Uterus (tissue), 4 donors: ENCODE data around the gene PLCD4. TPM values are rescaled to one million over a fixed set of nuclear protein-coding genes. Genes with fewer than 3 reads are reported as not detected.

Experiments used
- DNase-seq, 2 donors: peaks; one replicate each; pipeline ENCODE4 v3.0.0-alpha.2; 2019 to 2020
- H3K27ac ChIP-seq, 2 donors: fragments of 200-600 bp; sonication (generic); 1 replicate in 1 of 2; 2 replicates in 1 of 2; pipeline ENCODE4 v1.5.1; 2016 to 2018
- H3K27me3 ChIP-seq, 2 donors: fragments of 200-600 bp; sonication (generic); one replicate each; pipeline ENCODE4 v1.5.1; 2018 to 2019; ENCODE audit warnings: control low read depth in 1 of 2
- H3K36me3 ChIP-seq, 2 donors: fragments of 200-600 bp; sonication (generic); one replicate each; pipeline ENCODE4 v1.5.1; 2019; ENCODE audit warnings: control low read depth in 1 of 2
- H3K4me1 ChIP-seq, 2 donors: fragments of 200-600 bp; sonication (generic); one replicate each; pipeline ENCODE4 v1.5.1; 2018 to 2019; ENCODE audit warnings: control low read depth in 1 of 2
- H3K4me3 ChIP-seq, 2 donors: fragments of 200-600 bp; sonication (generic); 1 replicate in 1 of 2; 2 replicates in 1 of 2; pipeline ENCODE4 v1.5.1; 2018 to 2019; ENCODE audit warnings: mild to moderate bottlenecking in 1 of 2
- H3K9me3 ChIP-seq, 2 donors: fragments of 200-600 bp; sonication (generic); one replicate each; pipeline ENCODE4 v1.5.1; 2019; ENCODE audit warnings: control low read depth in 1 of 2
- POLR2A ChIP-seq, 2 donors: fragments of 450-650 bp; IDR thresholded peaks; one replicate each; pipeline ENCODE4 v1.6.1; 2016; ENCODE audit warnings: antibody characterized with exemption in 2 of 2, mild to moderate bottlenecking in 1 of 2, moderate library complexity in 1 of 2
- intact Hi-C: fragments of 100-400 bp; cut with DNase I; formaldehyde crosslinking; loops from one replicate; pipeline ENCODE4 v1.15.1; 2023; ENCODE audit warnings: low total_unique reads
- total RNA-seq, 4 donors: library from RNA; depleted of rRNA in 3 of 4; stranded (reverse); fragments of >200 nt in 3 of 4; gene quantifications; one replicate each; pipeline versions ENCODE4 v1.1.0 to v1.2.4, GENCODE V29; 2014 to 2023
- TF ChIP-seq, protein P1 (sequence below), 4 experiments: fragments of 200-600 bp in 2 of 4; fragments of 450-650 bp in 2 of 4; sonication (generic) in 2 of 4; IDR thresholded peaks; one replicate each; pipeline ENCODE4 v1.5.1; 2016 to 2019; ENCODE audit warnings: antibody characterized with exemption in 4 of 4, mild to moderate bottlenecking in 2 of 4, moderate library complexity in 1 of 4
- donor health status: DM: yes; HTN: yes; CAD: no.

The PLCD4 gene
- total RNA-seq, 4 donors from 2014 or later: 0.26 to 2.4 (median 1.2) TPM; not detected in 1

DNA sequence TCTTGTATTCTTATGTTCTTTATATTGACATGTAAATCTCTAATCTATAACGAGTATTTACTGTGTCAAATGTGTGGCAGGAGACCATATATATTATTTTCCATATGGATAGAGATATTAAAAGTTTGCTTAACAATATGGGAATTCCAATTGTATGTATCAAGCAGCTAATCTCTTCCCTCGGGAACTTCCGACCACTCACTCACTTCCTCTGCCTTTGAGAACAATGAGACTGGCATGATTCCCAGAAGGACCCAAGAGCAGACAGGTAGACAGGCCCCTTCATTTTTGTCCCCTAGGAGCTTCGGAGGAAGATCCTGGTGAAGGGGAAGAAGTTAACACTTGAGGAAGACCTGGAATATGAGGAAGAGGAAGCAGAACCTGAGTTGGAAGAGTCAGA lies 24.1 kb downstream of the PLCD4 start:
- no peaks in the 10 kb centered on the region for H3K27me3 ChIP-seq
- no peak for TF ChIP-seq POLR2A (IDR thresholded peaks at IDR 0.05)
- TF ChIP-seq, protein P1, sequence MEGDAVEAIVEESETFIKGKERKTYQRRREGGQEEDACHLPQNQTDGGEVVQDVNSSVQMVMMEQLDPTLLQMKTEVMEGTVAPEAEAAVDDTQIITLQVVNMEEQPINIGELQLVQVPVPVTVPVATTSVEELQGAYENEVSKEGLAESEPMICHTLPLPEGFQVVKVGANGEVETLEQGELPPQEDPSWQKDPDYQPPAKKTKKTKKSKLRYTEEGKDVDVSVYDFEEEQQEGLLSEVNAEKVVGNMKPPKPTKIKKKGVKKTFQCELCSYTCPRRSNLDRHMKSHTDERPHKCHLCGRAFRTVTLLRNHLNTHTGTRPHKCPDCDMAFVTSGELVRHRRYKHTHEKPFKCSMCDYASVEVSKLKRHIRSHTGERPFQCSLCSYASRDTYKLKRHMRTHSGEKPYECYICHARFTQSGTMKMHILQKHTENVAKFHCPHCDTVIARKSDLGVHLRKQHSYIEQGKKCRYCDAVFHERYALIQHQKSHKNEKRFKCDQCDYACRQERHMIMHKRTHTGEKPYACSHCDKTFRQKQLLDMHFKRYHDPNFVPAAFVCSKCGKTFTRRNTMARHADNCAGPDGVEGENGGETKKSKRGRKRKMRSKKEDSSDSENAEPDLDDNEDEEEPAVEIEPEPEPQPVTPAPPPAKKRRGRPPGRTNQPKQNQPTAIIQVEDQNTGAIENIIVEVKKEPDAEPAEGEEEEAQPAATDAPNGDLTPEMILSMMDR (IDR thresholded peaks at IDR 0.05): no peak
- H3K9me3 ChIP-seq: no peaks in the 10 kb centered on the region
- intact Hi-C loops: no loop called here
- H3K4me3 ChIP-seq: no peak overlapping the region
- no peak overlapping the region for H3K27ac ChIP-seq
- H3K4me1 ChIP-seq: no peaks in the 10 kb centered on the region
- DNase-seq: no peak
- no peaks in the 10 kb centered on the region for H3K36me3 ChIP-seq

DNA sequence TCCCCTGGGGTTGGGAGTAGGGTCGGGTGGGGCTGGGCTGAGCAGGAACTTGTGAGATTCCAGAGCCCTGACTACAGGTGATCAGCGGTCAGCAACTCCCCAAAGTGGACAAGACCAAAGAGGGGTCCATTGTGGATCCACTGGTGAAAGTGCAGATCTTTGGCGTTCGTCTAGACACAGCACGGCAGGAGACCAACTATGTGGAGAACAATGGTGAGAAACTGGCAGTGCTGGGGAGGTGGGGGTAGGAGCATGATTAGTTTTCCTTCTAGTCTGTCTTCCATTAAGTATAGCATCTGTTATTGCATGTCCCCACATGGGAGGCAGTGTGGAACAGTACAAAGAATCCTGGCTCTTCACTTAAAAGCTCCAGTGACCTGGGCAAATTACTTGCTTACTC lies 28.0 kb downstream of the PLCD4 start:
- TF ChIP-seq POLR2A (IDR thresholded peaks at IDR 0.05): no peak
- TF ChIP-seq, protein P1 (IDR thresholded peaks at IDR 0.05): no peak
- intact Hi-C loops: no loop called here
- DNase-seq: no peak
- H3K36me3 ChIP-seq: no peaks in the 10 kb centered on the region
- no peaks in the 10 kb centered on the region for H3K27me3 ChIP-seq
- H3K4me1 ChIP-seq: no peaks in the 10 kb centered on the region
- H3K4me3 ChIP-seq: no peak overlapping the region
- no peaks in the 10 kb centered on the region for H3K9me3 ChIP-seq
- no peak overlapping the region for H3K27ac ChIP-seq

DNA sequence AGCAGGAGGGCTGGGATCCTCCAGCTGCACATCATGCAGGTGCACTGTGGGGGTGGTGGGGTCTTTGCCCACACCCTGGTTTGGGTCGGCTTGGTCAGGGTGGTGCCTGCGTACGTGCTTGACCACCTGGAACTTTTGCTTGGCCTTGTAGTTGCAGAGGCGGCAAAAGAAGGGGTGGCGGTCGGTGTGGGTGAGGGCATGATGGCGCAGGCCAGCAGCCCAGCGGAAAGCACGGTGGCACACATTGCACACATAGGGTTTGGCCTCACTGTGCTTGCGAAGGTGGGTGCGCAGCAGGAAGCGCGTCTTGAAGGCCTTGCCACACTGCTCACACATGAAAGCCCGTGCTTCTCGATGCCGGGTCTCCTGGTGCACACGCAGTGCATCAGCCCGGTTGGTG lies 30.7 kb downstream of the PLCD4 start:
- no peak for DNase-seq
- no peak for TF ChIP-seq POLR2A (IDR thresholded peaks at IDR 0.05)
- TF ChIP-seq, protein P1 (IDR thresholded peaks at IDR 0.05): no peak
- no peak overlapping the region for H3K4me3 ChIP-seq
- no peaks in the 10 kb centered on the region for H3K27me3 ChIP-seq
- intact Hi-C loops: no loop called here
- H3K27ac ChIP-seq: no peak overlapping the region
- no peaks in the 10 kb centered on the region for H3K36me3 ChIP-seq
- H3K9me3 ChIP-seq: no peaks in the 10 kb centered on the region
- no peaks in the 10 kb centered on the region for H3K4me1 ChIP-seq

DNA sequence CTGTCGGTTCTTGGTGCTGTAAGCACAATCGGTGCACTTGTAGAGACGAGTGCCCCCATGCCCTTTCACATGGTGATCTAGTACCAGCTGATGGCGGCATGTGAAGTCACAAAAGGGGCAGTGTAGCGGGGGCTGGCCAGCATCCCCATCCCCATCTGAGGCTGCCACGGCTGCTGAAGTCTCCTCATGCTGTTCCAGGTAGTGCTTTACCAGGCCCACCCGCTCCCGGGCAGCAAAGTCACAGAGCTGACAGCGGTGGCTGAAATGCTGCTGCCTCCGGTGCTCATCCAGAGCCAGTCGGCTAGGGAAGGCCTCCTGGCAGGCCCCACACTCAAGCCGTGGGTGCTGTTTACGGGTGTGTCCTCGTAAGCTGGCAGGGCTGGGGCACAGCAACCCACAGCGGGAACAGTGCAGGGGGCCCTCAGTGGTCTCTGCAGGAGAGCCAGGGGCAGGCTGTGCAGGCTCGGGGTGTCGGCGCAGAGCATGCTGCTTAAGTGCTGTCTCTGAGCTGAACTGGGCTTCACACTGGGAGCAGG lies 34.5 kb downstream of the PLCD4 start:
- Histone ChIP-seq H3K27ac (no peak overlapping the region), H3K27me3 (no peaks in the 10 kb centered on the region), H3K4me1 (no peaks in the 10 kb centered on the region), H3K4me3 (no peak overlapping the region), H3K9me3 (no peaks in the 10 kb centered on the region), H3K36me3 (no peaks in the 10 kb centered on the region)
- TF ChIP-seq POLR2A (IDR thresholded peaks at IDR 0.05): no peak
- TF ChIP-seq, protein P1 (IDR thresholded peaks at IDR 0.05): no peak
- DNase-seq: no peak
- intact Hi-C loops: no loop called here

DNA sequence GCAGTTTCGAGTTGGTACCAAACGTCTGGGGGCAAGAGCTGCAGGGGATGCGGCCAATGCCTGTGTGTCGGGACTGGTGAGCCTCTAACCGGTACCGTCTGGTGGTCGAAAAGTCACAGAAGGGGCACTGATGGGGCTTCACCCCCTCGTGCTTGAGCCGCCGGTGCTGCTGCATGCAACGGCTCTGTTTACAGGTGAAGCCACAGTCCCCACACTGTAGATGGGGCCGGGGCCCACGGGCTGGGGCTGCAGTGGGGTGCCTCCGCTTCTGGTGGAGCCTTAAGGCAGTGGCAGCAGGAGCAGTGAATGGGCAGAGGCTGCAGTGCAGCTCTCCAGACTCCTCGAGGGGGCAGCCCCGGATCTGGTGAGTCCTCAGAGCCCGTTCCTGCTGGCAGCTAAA lies 35.1 kb downstream of the PLCD4 start:
- no peak overlapping the region for H3K27ac ChIP-seq
- no peaks in the 10 kb centered on the region for H3K36me3 ChIP-seq
- H3K4me3 ChIP-seq: no peak overlapping the region
- DNase-seq: no peak
- TF ChIP-seq, protein P1 (IDR thresholded peaks at IDR 0.05): no peak
- TF ChIP-seq POLR2A (IDR thresholded peaks at IDR 0.05): no peak
- no peaks in the 10 kb centered on the region for H3K27me3 ChIP-seq
- intact Hi-C loops: no loop called here
- no peaks in the 10 kb centered on the region for H3K4me1 ChIP-seq
- no peaks in the 10 kb centered on the region for H3K9me3 ChIP-seq
